H1 (cell line): Measurements from ENCODE around the gene TRIM4. TPM values are rescaled to one million over a fixed set of nuclear protein-coding genes. Genes with fewer than 3 reads are reported as not detected.

ENCODE experiments used
- BACH1 ChIP-seq: IDR thresholded peaks from 2 replicates; pipeline ENCODE4 v1.6.1; 2012; ENCODE audit warnings: low read length, improper control_type of control experiment
- HDAC6 ChIP-seq: IDR thresholded peaks from one replicate; pipeline ENCODE4 v1.7.1; 2012; ENCODE audit warnings: low read depth, mild to moderate bottlenecking, inconsistent platforms, low read length, moderate library complexity
- RAD21 ChIP-seq, 2 experiments: IDR thresholded peaks in 1 of 2; conservative IDR thresholded peaks in 1 of 2; 2 replicates each; pipeline ENCODE4 v1.6.1; 2011; ENCODE audit warnings: low read depth in 2 of 2, low read length in 2 of 2, improper control_type of control experiment in 1 of 2, inconsistent platforms in 1 of 2, mild to moderate bottlenecking in 1 of 2, moderate library complexity in 1 of 2
- polyA plus RNA-seq, 7 experiments: library from polyadenylated mRNA; depleted of rRNA in 3 of 7; stranded (reverse) in 5 of 7; unstranded in 2 of 7; fragments of >200 nt in 5 of 7; fragments of 200-250 nt in 2 of 7; gene quantifications; 1 replicate in 5 of 7; 2 replicates in 1 of 7; 4 replicates in 1 of 7; pipeline versions ENCODE4 v1.2.1 to v1.2.3, GENCODE V29; 2011 to 2013; ENCODE audit warnings: missing spikeins in 2 of 7, mixed read lengths in 2 of 7
- total RNA-seq: library from RNA; stranded (reverse); fragmentation: NEBNext Ultra II Directional; extraction: Animal tissue kit (Norgen Biotek cat#: 25700); gene quantifications from 2 replicates; pipeline ENCODE4 v1.2.1, GENCODE V29; 2021

Gene TRIM4
- total and polyA plus RNA-seq, 2 of the 8 experiments (the other 6 are each of a cell fraction or from before 2014, with no cell fraction given): 0.03 to 7.3 TPM

DNA sequence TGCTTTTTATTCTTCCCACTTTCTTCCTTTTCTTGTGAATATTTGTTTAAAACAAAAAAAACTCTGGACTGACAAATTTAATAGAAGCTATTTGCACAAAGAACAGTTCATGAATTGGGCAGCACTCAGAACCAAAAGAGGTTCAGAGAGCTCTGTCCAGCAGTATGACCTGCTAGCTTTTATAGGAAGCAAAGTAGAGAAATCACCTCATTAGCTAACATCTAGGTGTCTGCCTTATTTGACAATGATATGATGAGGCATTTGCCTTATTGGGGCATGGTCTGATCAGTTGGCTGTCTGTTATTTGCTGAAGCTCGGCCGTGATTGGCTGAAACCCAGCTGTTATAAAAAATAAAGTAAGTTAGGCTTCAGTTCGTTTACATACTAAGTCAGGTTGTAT is 819 bp upstream of the TRIM4 start (continued):
- TF ChIP-seq RAD21 (IDR thresholded peaks at IDR 0.05 in 1 of 2, conservative IDR thresholded peaks at IDR 0.05 in 1 of 2; ENCODE audit: low read depth in 2 of 2, low read length in 2 of 2): no peak
- TF ChIP-seq HDAC6: no peak
- no peak for TF ChIP-seq BACH1
- TF ChIP-seq, all 59 proteins: peak for 0
